Stimulated activated naive CD8-positive, alpha-beta T cell treated with anti-CD3 and anti-CD28 coated beads, Interleukin-15, Interleukin-2, amounts not matched to agents 100 ng/mL and 50 ng/mL, for 24 hours (primary cell): ENCODE data around the gene SH3BP2.

Experiments used
- H3K27ac Mint-ChIP-seq: one replicate; pipeline ENCODE4 v1.8.0; 2021; ENCODE audit warnings: mild to moderate bottlenecking, mixed read lengths
- H3K27me3 Mint-ChIP-seq: one replicate; pipeline ENCODE4 v1.8.0; 2021; ENCODE audit warnings: mixed read lengths
- H3K36me3 Mint-ChIP-seq: one replicate; pipeline ENCODE4 v1.8.0; 2021; ENCODE audit warnings: low read depth, mixed read lengths
- H3K4me1 Mint-ChIP-seq: one replicate; pipeline ENCODE4 v1.8.0; 2021; ENCODE audit warnings: low read depth, mixed read lengths
- H3K4me3 Mint-ChIP-seq: one replicate; pipeline ENCODE4 v1.8.0; 2021; ENCODE audit warnings: mild to moderate bottlenecking, mixed read lengths
- H3K9me3 Mint-ChIP-seq: one replicate; pipeline ENCODE4 v1.8.0; 2021; ENCODE audit warnings: mixed read lengths

SH3BP2 gene

DNA sequence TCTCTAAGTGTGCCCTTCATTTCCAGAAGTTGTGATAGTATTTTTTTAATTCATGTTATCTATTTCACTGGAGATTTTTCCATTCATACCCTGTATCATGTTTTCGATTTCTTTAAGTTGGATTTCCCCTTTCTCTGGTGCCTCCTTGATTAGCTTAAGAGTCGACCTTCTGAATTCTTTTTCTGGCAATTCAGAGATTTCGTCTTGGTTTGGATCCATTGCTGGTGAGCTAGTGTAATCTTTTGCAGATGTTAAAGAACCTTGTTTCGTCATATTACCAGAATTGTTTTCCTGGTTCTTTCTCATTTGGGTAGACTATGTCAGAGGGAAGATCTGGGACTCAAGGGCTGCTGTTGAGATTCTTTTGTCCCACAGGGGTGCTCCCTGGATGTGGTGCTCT, 9.1 kb upstream of the SH3BP2 start:
- H3K27ac Mint-ChIP-seq: no peak overlapping the region
- H3K4me1 Mint-ChIP-seq: peaks cover 45% of the 10 kb centered on the region
- H3K27me3 Mint-ChIP-seq: no peaks in the 10 kb centered on the region
- H3K9me3 Mint-ChIP-seq: peaks cover 12% of the 10 kb centered on the region
- no peak overlapping the region for H3K4me3 Mint-ChIP-seq
- H3K36me3 Mint-ChIP-seq: no peaks in the 10 kb centered on the region

DNA sequence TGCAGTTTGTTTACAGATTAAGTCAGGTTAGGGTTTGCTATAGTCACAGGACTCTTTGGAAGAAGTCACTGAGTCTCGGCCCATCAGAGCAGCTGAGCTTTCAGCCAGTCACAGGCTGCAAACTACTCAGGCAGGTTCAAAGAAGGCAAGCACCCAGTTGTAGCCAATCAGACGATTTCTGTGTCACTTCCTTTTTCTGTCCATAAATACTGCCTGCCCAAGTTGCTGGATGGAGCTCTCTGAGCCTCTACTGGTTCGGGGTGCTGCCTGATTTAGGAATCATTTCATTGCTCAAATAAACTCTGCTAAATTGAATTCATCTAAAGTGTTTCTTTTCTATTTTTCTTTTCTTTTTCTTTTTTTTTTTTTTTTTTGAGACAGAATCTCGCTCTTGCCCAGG, 7.3 kb upstream of the SH3BP2 start:
- Mint-ChIP-seq H3K4me3 (no peak overlapping the region), H3K36me3 (no peaks in the 10 kb centered on the region), H3K27me3 (no peaks in the 10 kb centered on the region), H3K9me3 (peaks cover 12% of the 10 kb centered on the region), H3K27ac (peak overlapping the region; percentile 45), H3K4me1 (peaks cover 52% of the 10 kb centered on the region)

DNA sequence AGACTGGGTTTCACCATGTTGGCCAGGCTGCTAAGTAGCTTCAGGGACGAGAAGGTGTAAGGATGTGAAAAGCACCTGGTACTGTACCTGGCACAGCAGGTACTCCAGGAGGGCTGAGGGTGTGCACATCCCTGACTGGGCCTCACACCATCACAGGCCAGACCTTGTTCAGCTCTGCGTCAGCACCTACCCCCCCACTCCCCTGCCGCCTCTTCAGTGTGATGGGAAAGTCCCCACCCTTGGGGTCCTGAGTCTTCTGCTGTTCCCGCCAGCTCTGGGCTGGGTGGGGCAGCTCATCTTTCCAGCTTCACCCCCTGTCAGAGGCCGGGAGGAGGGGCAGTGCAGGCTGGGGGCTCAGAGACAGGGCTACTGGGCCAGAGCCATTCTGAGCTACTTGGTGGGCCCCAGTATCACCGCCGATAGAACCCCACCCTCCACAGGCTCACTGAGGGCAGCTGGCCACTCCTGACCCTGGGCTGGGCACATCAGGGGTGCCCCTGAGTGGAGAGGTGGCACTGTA, 6.7 kb upstream of the SH3BP2 start:
- Mint-ChIP-seq H3K36me3 (no peaks in the 10 kb centered on the region), H3K9me3 (peaks cover 9% of the 10 kb centered on the region), H3K27ac (peak overlapping the region; percentile 97), H3K27me3 (no peaks in the 10 kb centered on the region), H3K4me3 (peak overlapping the region; percentile 10), H3K4me1 (peaks cover 52% of the 10 kb centered on the region)

DNA sequence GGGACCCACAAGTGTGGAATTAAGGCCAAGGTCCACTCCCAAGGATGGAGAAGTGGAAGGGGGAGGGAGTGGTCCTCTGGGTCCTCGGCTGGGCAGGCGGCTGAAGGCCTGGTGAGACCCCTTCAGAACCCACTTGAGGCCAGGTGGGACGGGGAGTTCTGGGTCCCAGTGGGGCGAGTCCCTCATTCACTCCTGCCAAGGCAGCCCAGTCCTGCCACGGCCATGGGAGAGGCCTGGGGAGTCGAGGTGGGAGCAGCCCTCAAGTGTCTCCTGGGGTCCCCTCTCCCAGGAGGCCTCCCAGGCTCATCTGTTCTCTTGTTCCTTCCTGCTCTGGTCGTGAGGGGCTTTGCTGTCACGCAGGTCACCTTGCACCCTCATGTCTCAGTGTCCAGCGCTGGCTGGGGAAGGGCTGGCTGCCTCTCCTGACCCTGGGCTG, 6.1 kb upstream of the SH3BP2 start:
- peak overlapping the region; percentile 97 for H3K27ac Mint-ChIP-seq
- peaks cover 52% of the 10 kb centered on the region for H3K4me1 Mint-ChIP-seq
- peaks cover 7% of the 10 kb centered on the region for H3K9me3 Mint-ChIP-seq
- no peaks in the 10 kb centered on the region for H3K27me3 Mint-ChIP-seq
- no peak overlapping the region for H3K4me3 Mint-ChIP-seq
- no peaks in the 10 kb centered on the region for H3K36me3 Mint-ChIP-seq

DNA sequence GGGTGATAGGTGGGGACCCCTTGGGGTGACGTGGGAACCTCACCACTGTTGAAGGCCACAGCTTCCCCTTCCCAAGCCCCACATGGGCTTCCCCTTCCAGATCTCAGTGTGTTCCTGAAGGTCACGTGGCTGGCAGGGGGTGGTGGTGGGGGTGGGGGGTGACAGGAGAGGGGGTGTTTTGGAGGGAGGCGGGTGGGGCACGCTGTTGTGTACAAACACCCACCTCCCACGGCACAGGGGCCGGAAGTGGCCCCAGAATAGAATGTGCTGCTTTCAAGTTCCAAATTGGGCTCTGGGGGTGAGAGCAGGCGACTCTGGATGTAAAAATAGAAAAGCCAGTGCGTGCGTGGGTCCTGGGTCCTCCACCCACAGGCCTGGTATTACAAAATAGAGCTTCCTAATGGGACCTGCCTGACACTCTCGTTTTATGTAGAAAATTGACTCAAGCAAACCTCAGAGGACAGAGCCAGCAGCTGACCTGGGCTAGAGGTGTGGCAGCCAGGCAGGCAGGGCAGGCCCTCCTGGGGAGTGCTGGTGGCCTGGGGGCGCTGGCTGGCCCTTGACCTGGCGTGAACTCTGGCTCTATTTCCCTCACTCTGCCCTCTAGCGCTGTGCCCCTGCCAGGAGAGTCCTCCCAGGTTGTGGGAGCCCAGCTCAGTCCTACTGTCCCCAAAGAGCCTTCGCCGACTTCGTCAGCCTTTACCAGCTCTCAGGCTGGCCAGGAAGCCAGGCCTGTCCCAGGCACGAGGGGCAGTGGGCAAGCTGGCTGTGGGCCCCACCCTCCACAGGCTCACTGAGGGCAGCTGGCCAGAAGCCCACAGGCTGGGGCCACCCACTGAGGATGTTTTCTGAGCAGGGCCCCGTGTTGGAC, 5.4 kb upstream of the SH3BP2 start:
- Mint-ChIP-seq H3K27me3 (no peaks in the 10 kb centered on the region), H3K9me3 (peaks cover 3% of the 10 kb centered on the region), H3K27ac (peak overlapping the region; percentile 97), H3K36me3 (no peaks in the 10 kb centered on the region), H3K4me3 (peak overlapping the region; percentile 13), H3K4me1 (peaks cover 52% of the 10 kb centered on the region)

GRCh38 chr4:2788101-2788500, 4.8 kb upstream of the SH3BP2 start:
- no peak overlapping the region for H3K4me3 Mint-ChIP-seq
- peak overlapping the region; percentile 97 for H3K27ac Mint-ChIP-seq
- no peaks in the 10 kb centered on the region for H3K36me3 Mint-ChIP-seq
- H3K4me1 Mint-ChIP-seq: peaks cover 52% of the 10 kb centered on the region
- peaks cover 3% of the 10 kb centered on the region for H3K9me3 Mint-ChIP-seq
- no peaks in the 10 kb centered on the region for H3K27me3 Mint-ChIP-seq

DNA sequence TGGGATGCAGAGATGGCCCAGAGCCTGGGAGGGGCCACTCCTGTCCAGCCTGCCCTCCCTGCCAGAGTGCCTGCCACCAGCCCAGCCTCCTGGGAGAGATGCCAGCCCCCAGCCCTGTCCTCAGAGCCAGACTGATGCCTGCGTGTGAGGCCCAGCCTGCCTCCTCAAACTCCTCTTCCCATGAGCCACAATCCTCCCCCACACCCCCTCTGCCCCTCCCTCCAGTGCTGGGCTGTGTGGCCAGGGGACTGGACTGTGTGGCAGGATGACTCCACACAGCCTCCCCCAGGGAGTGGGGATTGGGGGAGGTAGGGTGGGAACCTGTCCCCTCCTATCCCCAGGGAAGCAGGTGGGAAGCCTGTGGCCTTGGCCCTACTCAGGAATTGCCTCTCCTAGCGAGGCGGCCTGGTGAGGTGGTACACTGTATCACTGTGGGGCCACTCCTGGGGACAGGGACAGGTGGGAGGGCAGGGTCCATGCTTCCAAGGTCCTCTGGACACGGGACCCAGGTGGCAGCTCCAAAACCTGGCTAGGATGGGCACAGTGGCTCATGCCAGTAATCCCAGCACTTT, 4.3 kb upstream of the SH3BP2 start:
- H3K27me3 Mint-ChIP-seq: no peaks in the 10 kb centered on the region
- H3K9me3 Mint-ChIP-seq: peaks cover 3% of the 10 kb centered on the region
- no peak overlapping the region for H3K27ac Mint-ChIP-seq
- H3K4me1 Mint-ChIP-seq: peaks cover 53% of the 10 kb centered on the region
- no peaks in the 10 kb centered on the region for H3K36me3 Mint-ChIP-seq
- H3K4me3 Mint-ChIP-seq: no peak overlapping the region

GRCh38 chr4:2789351-2789750, 3.5 kb upstream of the SH3BP2 start:
- no peaks in the 10 kb centered on the region for H3K9me3 Mint-ChIP-seq
- H3K36me3 Mint-ChIP-seq: no peaks in the 10 kb centered on the region
- H3K4me1 Mint-ChIP-seq: peaks cover 55% of the 10 kb centered on the region
- no peaks in the 10 kb centered on the region for H3K27me3 Mint-ChIP-seq
- H3K27ac Mint-ChIP-seq: no peak overlapping the region
- no peak overlapping the region for H3K4me3 Mint-ChIP-seq

- H3K36me3 Mint-ChIP-seq: no peaks in the 10 kb centered on the region
- H3K4me3 Mint-ChIP-seq: no peak overlapping the region
- no peaks in the 10 kb centered on the region for H3K27me3 Mint-ChIP-seq
- H3K27ac Mint-ChIP-seq: no peak overlapping the region
- peaks cover 60% of the 10 kb centered on the region for H3K4me1 Mint-ChIP-seq
- no peaks in the 10 kb centered on the region for H3K9me3 Mint-ChIP-seq
Observed at GRCh38 chr4:2789793-2790582, 2.9 kb upstream of the SH3BP2 start.

DNA sequence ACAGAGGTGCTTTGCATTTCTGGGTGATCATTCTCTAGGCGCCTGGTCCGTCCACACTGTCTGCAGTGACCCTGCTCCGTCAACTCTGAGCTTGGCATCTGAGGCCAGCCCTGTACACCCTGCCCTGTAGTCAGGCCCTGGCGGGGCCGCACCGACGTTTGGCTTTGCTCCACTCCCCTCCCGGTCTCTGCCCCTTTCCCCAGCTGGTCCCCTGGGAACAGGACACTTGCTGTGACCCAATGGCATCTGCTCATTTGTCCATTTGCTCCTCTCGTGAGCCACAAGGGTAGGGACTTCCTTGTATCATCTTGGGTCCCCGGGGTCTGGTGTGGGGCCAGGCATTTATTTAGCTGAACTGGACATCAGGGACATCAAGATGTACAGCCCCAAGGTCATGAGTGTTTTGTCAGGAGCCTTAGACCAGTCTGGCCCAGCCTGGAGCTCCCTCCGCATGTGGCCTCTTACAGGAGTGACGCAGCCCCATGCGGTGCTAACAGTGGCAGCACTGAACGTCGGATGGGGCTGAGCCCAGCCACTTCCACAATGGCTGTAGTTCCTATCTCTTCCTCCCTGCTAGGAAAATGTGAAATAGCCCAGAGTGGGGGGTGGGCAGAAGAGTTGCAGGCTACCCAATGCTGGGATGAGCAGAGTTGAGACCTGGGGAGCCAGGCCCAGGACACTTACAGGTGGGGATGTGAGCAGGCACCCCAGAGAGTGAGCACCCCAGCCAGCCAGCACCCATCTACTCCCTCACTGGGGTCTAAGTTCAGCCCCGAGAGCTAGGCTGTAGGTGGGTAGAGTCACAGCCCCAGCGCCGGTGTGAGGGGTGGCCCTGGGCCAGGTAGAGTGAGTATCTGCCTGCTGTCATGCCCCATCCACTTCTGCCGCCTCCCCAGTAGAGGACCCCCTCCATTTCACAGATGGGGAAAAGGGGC, 2.0 kb upstream of the SH3BP2 start:
- peaks cover 60% of the 10 kb centered on the region for H3K4me1 Mint-ChIP-seq

GRCh38 chr4:2791518-2792395, 1.1 kb upstream of the SH3BP2 start:
- H3K4me1 Mint-ChIP-seq: peaks cover 51% of the 10 kb centered on the region
- no peaks in the 10 kb centered on the region for H3K36me3 Mint-ChIP-seq
- H3K27me3 Mint-ChIP-seq: no peaks in the 10 kb centered on the region
- H3K27ac Mint-ChIP-seq: no peak overlapping the region
- no peak overlapping the region for H3K4me3 Mint-ChIP-seq
- H3K9me3 Mint-ChIP-seq: no peaks in the 10 kb centered on the region

More for the DNA sequence above, 2.0 kb upstream of the SH3BP2 start:
- H3K27ac Mint-ChIP-seq: no peak overlapping the region
- no peaks in the 10 kb centered on the region for H3K27me3 Mint-ChIP-seq
- no peaks in the 10 kb centered on the region for H3K9me3 Mint-ChIP-seq
- no peak overlapping the region for H3K4me3 Mint-ChIP-seq
- no peaks in the 10 kb centered on the region for H3K36me3 Mint-ChIP-seq

DNA sequence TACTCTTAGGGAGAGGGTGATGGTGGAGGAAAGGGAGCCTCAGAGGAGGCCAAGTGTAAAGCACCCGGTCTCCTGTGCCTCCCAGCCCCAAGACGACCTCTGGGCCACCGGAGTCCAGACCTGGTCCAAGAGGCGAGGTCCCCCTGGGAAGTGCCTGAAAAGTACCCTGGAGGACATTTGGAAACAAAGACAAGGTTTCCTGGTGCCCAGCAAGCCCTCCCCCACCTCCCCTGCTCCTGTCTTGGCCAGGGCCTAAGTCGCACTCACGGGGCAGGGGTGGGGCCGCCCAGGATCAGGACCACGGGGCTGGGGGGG, 532 bp upstream of the SH3BP2 start:
- no peaks in the 10 kb centered on the region for H3K9me3 Mint-ChIP-seq
- H3K4me3 Mint-ChIP-seq: no peak overlapping the region
- H3K36me3 Mint-ChIP-seq: no peaks in the 10 kb centered on the region
- H3K4me1 Mint-ChIP-seq: peaks cover 48% of the 10 kb centered on the region
- no peaks in the 10 kb centered on the region for H3K27me3 Mint-ChIP-seq
- H3K27ac Mint-ChIP-seq: no peak overlapping the region

DNA sequence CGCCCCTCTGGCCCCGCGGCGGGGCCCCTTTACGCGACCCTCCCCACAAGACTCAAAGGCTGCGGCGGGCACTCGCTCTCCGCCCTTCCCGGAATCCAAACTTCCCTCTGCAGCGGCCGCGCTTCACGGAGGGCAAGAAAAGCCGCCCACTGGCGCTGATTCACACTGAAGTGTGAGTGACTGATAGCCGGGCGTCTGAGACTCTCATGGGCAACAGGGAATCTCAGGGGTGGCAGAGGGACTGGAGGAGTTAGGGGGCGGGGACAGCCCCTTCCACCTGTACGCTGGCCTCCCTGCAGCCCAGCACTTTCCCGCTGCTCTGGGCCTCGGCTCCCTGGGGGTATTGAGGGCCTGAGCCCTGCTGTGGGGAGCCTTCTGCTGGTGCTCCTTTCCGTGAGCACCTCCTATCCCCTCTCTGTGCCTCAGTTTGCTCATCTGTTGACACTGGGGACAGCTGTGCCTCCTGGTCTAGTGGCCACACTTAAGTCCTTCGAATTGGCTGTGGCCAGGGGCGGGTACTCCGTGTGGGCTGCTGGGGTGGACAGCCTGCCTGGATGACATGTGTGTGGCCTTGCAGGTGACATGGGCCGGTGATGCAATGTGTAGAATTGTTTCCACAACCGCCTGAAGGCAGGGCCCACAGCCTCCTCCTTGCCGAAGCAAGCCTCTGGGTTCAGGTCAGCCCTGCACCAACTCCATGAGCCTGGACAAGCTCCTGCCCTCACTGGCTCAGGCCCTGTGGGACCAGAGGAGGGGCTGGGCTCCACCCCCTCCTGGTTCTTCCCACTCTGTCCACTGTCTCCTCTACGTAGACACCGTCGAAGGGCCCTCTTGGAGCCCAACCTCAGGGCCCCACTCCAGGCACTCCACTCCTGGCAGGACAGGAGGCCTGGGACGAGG, 951 bp downstream of the SH3BP2 start:
- no peaks in the 10 kb centered on the region for H3K9me3 Mint-ChIP-seq

More for the DNA sequence above, 951 bp downstream of the SH3BP2 start:
- Mint-ChIP-seq H3K4me3 (peak overlapping the region; percentile 86), H3K4me1 (peaks cover 48% of the 10 kb centered on the region), H3K27me3 (no peaks in the 10 kb centered on the region), H3K36me3 (no peaks in the 10 kb centered on the region), H3K27ac (peak overlapping the region; percentile 86)
